Muscle of leg (tissue), 11 donors: ENCODE data around the gene OR2M4. TPM values are rescaled to one million over a fixed set of nuclear protein-coding genes. Genes with fewer than 3 reads are reported as not detected.
"Not testable (repeated sequence)": the region's sequence is repeated elsewhere in the genome, so short reads cannot be mapped to it uniquely, and the experiment has no call there.

Source experiments
- DNase-seq: peaks from one replicate; pipeline ENCODE4 v3.0.0; 2013
- H3K27ac ChIP-seq: one replicate; pipeline ENCODE4 v1.5.1; 2013; ENCODE audit warnings: mild to moderate bottlenecking, low read length, control low read depth
- H3K27me3 ChIP-seq: one replicate; pipeline ENCODE4 v1.6.1; 2013; ENCODE audit warnings: low read length; ENCODE audit not compliant: control insufficient read depth, insufficient read depth
- H3K36me3 ChIP-seq: one replicate; pipeline ENCODE4 v1.6.1; 2013; ENCODE audit warnings: low read length; ENCODE audit not compliant: control insufficient read depth, insufficient read depth
- H3K4me1 ChIP-seq: one replicate; pipeline ENCODE4 v1.6.1; 2013; ENCODE audit warnings: low read length; ENCODE audit not compliant: control insufficient read depth, insufficient read depth
- H3K4me3 ChIP-seq: one replicate; pipeline ENCODE4 v1.5.1; 2013; ENCODE audit warnings: low read length, control low read depth
- H3K9me3 ChIP-seq: replicated peaks from 2 replicates; pipeline ENCODE4 v1.6.1; 2013; ENCODE audit warnings: low read depth, low read length; ENCODE audit not compliant: control insufficient read depth
- WGBS: methylation state at CpG from one replicate; pipeline ENCODE4 v1.1.5; 2013; ENCODE audit warnings: missing lambda C conversion rate; ENCODE audit not compliant: insufficient coverage; 5-methylcytosine and 5-hydroxymethylcytosine counted together
- polyA plus RNA-seq, 8 donors: library from polyadenylated mRNA; unstranded; fragments of 120-200 nt; gene quantifications; one replicate each; pipeline versions ENCODE4 v1.2.1 to v1.2.3, GENCODE V29; 2013; ENCODE audit warnings: inconsistent platforms in 1 of 8, low replicate concordance in 1 of 8; ENCODE audit not compliant: insufficient read length in 8 of 8, insufficient read depth in 1 of 8
- total RNA-seq: library from RNA; stranded (reverse); fragments of 120-200 nt; gene quantifications from one replicate; pipeline ENCODE4 v1.2.4, GENCODE V29; 2013

OR2M4 gene
- total and polyA plus RNA-seq, 9 donors, result 0.04 TPM; not detected in 6

DNA sequence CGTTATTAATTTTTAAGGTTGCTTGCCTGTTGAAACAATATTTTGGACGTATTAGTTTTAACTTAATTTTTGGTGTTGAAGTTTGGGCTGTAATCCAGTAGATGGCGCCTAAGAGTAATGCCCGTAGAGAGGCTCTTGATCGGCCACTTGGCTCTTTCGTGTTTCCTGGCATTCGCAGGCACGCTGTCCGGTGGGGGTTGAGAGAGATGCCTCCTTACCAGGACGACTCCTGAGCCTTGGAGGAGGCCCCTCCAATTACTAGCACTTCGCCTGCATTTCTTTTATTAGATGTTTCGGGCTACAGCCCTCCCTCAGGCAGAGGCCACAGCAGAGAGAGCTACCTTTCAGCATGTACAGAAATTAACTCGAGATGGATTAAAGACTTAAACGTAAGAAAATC lies 12.0 kb downstream of the OR2M4 start:
- Histone ChIP-seq H3K27ac (no peak overlapping the region), H3K4me3 (no peak overlapping the region), H3K4me1 (no peaks in the 10 kb centered on the region), H3K9me3 (peaks cover 19% of the 10 kb centered on the region), H3K36me3 (no peaks in the 10 kb centered on the region), H3K27me3 (no peaks in the 10 kb centered on the region)
- WGBS, result 0% methylated on average over 3 of the region's 14 CpGs
- peak; percentile 1 for DNase-seq

DNA sequence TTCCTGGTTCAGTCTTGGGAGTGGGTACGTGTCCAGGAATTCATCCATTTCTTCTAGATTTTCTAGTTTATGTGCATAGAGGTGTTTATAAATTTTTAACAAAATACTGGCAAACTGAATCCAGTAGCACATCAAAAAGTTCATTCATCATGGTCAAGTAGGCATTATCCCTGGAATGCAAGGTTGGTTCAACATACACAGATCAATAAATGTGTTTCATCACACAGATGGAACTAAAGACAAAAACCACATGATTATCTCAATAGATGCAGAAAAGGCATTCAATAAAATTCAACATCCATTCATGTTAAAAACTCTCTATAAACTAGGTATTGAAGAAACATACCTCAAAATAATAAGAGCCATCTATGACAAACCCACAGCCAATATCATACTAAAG lies 28.1 kb downstream of the OR2M4 start:
- not testable (repeated sequence) for H3K27me3 ChIP-seq, H3K4me3 ChIP-seq, H3K27ac ChIP-seq, DNase-seq, H3K4me1 ChIP-seq, H3K36me3 ChIP-seq
- H3K9me3 ChIP-seq, result peaks cover 17% of the 10 kb centered on the region
- no CpG with 5 or more reads among the region's 1 CpG for WGBS

DNA sequence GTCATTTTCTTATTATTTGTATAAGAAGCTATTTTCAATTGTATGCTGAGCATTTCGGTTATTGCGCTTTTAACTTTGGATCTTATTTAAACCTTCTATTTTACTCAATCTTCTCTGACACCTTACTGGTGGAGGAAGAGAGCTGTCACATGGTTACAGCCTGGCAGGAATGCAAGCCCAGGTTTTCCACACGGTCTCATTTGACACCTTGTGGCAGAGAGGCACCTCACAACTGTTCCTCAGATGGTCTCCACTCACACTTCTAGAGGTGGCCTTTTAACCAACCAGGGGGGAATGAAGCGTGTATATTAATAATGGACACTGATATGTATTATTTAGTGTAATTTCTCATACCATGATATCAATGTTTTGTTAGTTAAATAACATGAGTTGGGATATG lies 37.0 kb downstream of the OR2M4 start:
- H3K9me3 ChIP-seq, result peaks cover 4% of the 10 kb centered on the region
- 22% methylated on average over 1 of the region's 4 CpGs for WGBS
- no peak for DNase-seq
- H3K4me3 ChIP-seq, result no peak overlapping the region
- no peaks in the 10 kb centered on the region for H3K36me3 ChIP-seq
- H3K4me1 ChIP-seq, result no peaks in the 10 kb centered on the region
- H3K27me3 ChIP-seq, result no peaks in the 10 kb centered on the region
- no peak overlapping the region for H3K27ac ChIP-seq

DNA sequence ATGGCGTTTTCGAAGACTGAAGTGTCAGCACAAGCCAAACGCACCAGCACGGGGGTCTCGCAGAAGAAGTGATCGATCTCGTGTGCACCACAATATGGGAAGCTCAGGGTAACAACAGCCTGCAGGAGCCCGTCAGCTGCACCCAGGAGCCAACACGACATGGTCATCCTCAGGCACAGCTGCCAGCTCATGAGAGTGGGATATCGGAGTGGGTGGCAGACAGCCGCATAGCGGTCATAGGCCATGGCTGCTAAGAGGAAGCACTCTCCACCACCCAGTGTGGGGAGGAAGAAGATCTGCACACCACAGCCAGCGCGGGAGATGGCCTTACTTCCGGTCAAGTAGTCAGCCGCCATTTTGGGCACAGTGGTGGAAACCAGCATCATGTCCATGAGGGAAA lies 42.0 kb downstream of the OR2M4 start:
- H3K36me3 ChIP-seq, H3K27ac ChIP-seq, DNase-seq, H3K4me1 ChIP-seq, H3K27me3 ChIP-seq, H3K4me3 ChIP-seq: not testable (repeated sequence)
- peaks cover 14% of the 10 kb centered on the region for H3K9me3 ChIP-seq
- WGBS, result no CpG with 5 or more reads among the region's 16 CpGs

DNA sequence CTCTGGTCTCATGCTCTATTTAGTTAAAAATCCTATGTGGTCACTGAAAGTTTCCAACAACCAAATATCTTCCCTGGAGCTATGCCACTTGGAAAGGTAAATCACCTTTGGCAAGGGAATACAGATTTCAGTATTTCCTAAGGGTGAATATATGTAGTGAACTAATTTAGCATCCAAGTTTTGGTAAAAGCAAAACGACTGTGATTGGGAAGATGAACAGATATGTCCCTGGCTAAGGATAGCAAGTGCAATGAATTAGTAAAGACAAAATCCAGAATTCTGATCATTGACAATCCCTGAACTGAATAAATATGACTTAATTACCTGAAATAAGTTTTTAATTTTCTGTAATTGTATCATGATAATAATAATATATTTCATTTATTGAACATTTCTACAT lies 46.7 kb downstream of the OR2M4 start, which contains the start of gene OR2T33:
TSS of gene OR2T33 (minus strand) at position 101 of the 400 bp plus-strand sequence. CDS start 4,162 bp downstream, outside the sequence.
- H3K27me3 ChIP-seq, result no peaks in the 10 kb centered on the region
- H3K9me3 ChIP-seq, result peaks cover 31% of the 10 kb centered on the region
- H3K36me3 ChIP-seq, result no peaks in the 10 kb centered on the region
- H3K27ac ChIP-seq, result no peak within 1 kb of the TSS
- H3K4me1 ChIP-seq, result no peaks in the 10 kb centered on the region
- no CpG with 5 or more reads among the region's 1 CpG for WGBS
- H3K4me3 ChIP-seq, result no peak within 1 kb of the TSS
- no peak for DNase-seq

DNA sequence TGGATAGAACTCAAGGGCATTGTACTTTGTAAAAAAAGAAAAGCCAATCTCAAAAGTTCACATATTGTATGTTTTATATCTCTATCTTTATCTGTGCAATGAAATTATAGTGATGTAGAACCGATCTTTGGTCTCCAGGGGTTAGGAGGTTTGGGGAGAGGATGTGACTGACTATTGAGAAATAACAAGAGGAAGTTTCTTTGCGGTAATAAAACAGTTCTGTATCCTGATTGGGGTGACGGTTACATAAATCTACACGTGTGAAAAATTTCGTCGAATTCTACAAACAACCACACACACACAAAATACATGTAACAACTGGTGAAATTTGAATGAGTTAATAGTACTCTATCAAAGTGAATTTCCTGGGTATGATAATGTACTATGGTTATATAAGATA lies 57.2 kb downstream of the OR2M4 start:
- no peak for DNase-seq

More for the DNA sequence above, 57.2 kb downstream of the OR2M4 start:
- H3K4me1 ChIP-seq, result no peaks in the 10 kb centered on the region
- H3K9me3 ChIP-seq, result peaks cover 12% of the 10 kb centered on the region
- H3K4me3 ChIP-seq, result no peak overlapping the region
- no peaks in the 10 kb centered on the region for H3K27me3 ChIP-seq
- H3K36me3 ChIP-seq, result no peaks in the 10 kb centered on the region
- no peak overlapping the region for H3K27ac ChIP-seq
- no CpG with 5 or more reads among the region's 6 CpGs for WGBS

Other genes starting within 250 kb of the OR2M4 start
- not detected for gene OR2L5, start 217.8 kb upstream of the OR2M4 start, total RNA-seq
- gene OR2L5, start 217.8 kb upstream of the OR2M4 start, polyA plus RNA-seq, result not detected
- gene OR2L2, start 201.3 kb upstream of the OR2M4 start, total RNA-seq, result 0.04 TPM
- gene OR2L2, start 201.3 kb upstream of the OR2M4 start, polyA plus RNA-seq, result under 1 TPM in 2 of 8 donors, not detected in 6; 0.04 to 0.16 TPM
- gene OR2L3, start 184.6 kb upstream of the OR2M4 start, total RNA-seq, result not detected
- not detected for gene OR2L3, start 184.6 kb upstream of the OR2M4 start, polyA plus RNA-seq
- not detected for gene OR2L13, start 136.2 kb upstream of the OR2M4 start, total RNA-seq
- not detected for gene OR2L13, start 136.2 kb upstream of the OR2M4 start, polyA plus RNA-seq
- gene OR2M5, start 86.3 kb upstream of the OR2M4 start, total RNA-seq, result not detected
- gene OR2M5, start 86.3 kb upstream of the OR2M4 start, polyA plus RNA-seq, result not detected
- not detected for gene OR2M2, start 56.6 kb upstream of the OR2M4 start, total RNA-seq
- gene OR2M2, start 56.6 kb upstream of the OR2M4 start, polyA plus RNA-seq, result not detected
- gene OR2M3, start 34.2 kb upstream of the OR2M4 start, total RNA-seq, result not detected
- gene OR2M3, start 34.2 kb upstream of the OR2M4 start, polyA plus RNA-seq, result under 1 TPM in 7 of 8 donors, not detected in 1; 0.01 to 0.10 (median 0.03) TPM
- not detected for gene OR2T33, start 46.6 kb downstream of the OR2M4 start, total RNA-seq
- gene OR2T33, start 46.6 kb downstream of the OR2M4 start, polyA plus RNA-seq, result under 1 TPM in 1 of 8 donors, not detected in 7; 0.04 TPM
- not detected for gene OR2T12, start 72.0 kb downstream of the OR2M4 start, total RNA-seq
- under 1 TPM in 1 of 8 donors, not detected in 7; 0.03 TPM for gene OR2T12, start 72.0 kb downstream of the OR2M4 start, polyA plus RNA-seq
- not detected for gene OR2M7, start 93.2 kb downstream of the OR2M4 start, total RNA-seq
- not detected for gene OR2M7, start 93.2 kb downstream of the OR2M4 start, polyA plus RNA-seq
- gene OR14C36, start 117.4 kb downstream of the OR2M4 start, total RNA-seq, result not detected
- gene OR14C36, start 117.4 kb downstream of the OR2M4 start, polyA plus RNA-seq, result not detected
- not detected for gene OR2T4, start 130.2 kb downstream of the OR2M4 start, total RNA-seq
- gene OR2T4, start 130.2 kb downstream of the OR2M4 start, polyA plus RNA-seq, result not detected
- not detected for gene OR2T6, start 144.3 kb downstream of the OR2M4 start, total RNA-seq
- gene OR2T6, start 144.3 kb downstream of the OR2M4 start, polyA plus RNA-seq, result not detected
- gene OR2T1, start 171.6 kb downstream of the OR2M4 start, total RNA-seq, result not detected
- gene OR2T1, start 171.6 kb downstream of the OR2M4 start, polyA plus RNA-seq, result not detected
- gene OR2T2, start 214.2 kb downstream of the OR2M4 start, total RNA-seq, result not detected
- gene OR2T2, start 214.2 kb downstream of the OR2M4 start, polyA plus RNA-seq, result under 1 TPM in 1 of 8 donors, not detected in 7; 0.06 TPM
- not detected for gene OR2T3, start 241.9 kb downstream of the OR2M4 start, total RNA-seq
- not detected for gene OR2T3, start 241.9 kb downstream of the OR2M4 start, polyA plus RNA-seq